Liver (tissue), 9 donors: ENCODE data around the gene ASXL2. TPM values are rescaled to one million over a fixed set of nuclear protein-coding genes. Genes with fewer than 3 reads are reported as not detected.

Experiments used
- DNase-seq: peaks from one replicate; pipeline ENCODE4 v3.0.0-alpha.2; 2017; ENCODE audit warnings: low spot score
- H3K27ac ChIP-seq, 2 donors: one replicate each; pipeline ENCODE4 v1.7.0; 2013; ENCODE audit warnings: inconsistent platforms in 2 of 2, low read length in 2 of 2, control low read depth in 1 of 2, low read depth in 1 of 2, mild to moderate bottlenecking in 1 of 2
- H3K27me3 ChIP-seq, 4 donors: one replicate each; pipeline versions ENCODE4 v1.6.1 to v1.7.0; 2013; ENCODE audit warnings: low read length in 3 of 4, inconsistent platforms in 1 of 4, mild to moderate bottlenecking in 1 of 4, moderate library complexity in 1 of 4; ENCODE audit not compliant: control insufficient read depth in 4 of 4, insufficient read depth in 4 of 4
- H3K36me3 ChIP-seq, 4 donors: one replicate each; pipeline versions ENCODE4 v1.6.1 to v1.7.0; 2013; ENCODE audit warnings: low read length in 3 of 4, mild to moderate bottlenecking in 3 of 4, low read depth in 1 of 4, moderate library complexity in 1 of 4; ENCODE audit not compliant: control insufficient read depth in 4 of 4, insufficient read depth in 3 of 4
- H3K4me1 ChIP-seq, 4 donors: one replicate each; pipeline versions ENCODE4 v1.6.1 to v1.7.0; 2013; ENCODE audit warnings: low read length in 3 of 4, mild to moderate bottlenecking in 3 of 4, moderate library complexity in 1 of 4; ENCODE audit not compliant: control insufficient read depth in 4 of 4, insufficient read depth in 4 of 4
- H3K4me3 ChIP-seq, 3 donors: one replicate each; pipeline versions ENCODE4 v1.6.1 to v1.7.0; 2013; ENCODE audit warnings: low read length in 3 of 3, control low read depth in 1 of 3, low read depth in 1 of 3, mild to moderate bottlenecking in 1 of 3
- H3K9ac ChIP-seq, 2 donors: one replicate each; pipeline ENCODE4 v1.7.0; 2013; ENCODE audit warnings: low read length in 2 of 2, mild to moderate bottlenecking in 2 of 2, moderate library complexity in 2 of 2, control low read depth in 1 of 2, low read depth in 1 of 2
- H3K9me3 ChIP-seq, 4 donors: one replicate each; pipeline versions ENCODE4 v1.6.1 to v1.7.0; 2013; ENCODE audit warnings: low read length in 3 of 4; ENCODE audit not compliant: control insufficient read depth in 4 of 4
- ATF3 ChIP-seq: IDR thresholded peaks from 2 replicates; pipeline ENCODE4 v1.6.1; 2016; ENCODE audit warnings: antibody characterized with exemption
- CTCF ChIP-seq: fragments of 150-350 bp; IDR thresholded peaks from 2 replicates; pipeline ENCODE4 v1.5.1; 2017; ENCODE audit warnings: improper control_type of control experiment, low read depth, low read length; ENCODE audit not compliant: missing input control
- GABPA ChIP-seq, 2 donors: IDR thresholded peaks in 1 of 2; conservative IDR thresholded peaks in 1 of 2; 2 replicates each; pipeline ENCODE4 v1.6.1; 2016; ENCODE audit warnings: antibody characterized with exemption in 2 of 2, mild to moderate bottlenecking in 1 of 2, moderate library complexity in 1 of 2
- HNF4A ChIP-seq, 2 donors: conservative IDR thresholded peaks; 2 replicates each; pipeline ENCODE4 v1.6.1; 2016; ENCODE audit warnings: antibody characterized with exemption in 2 of 2, mild to moderate bottlenecking in 2 of 2
- JUND ChIP-seq, 2 donors: IDR thresholded peaks; 2 replicates each; pipeline ENCODE4 v1.6.1; 2016; ENCODE audit warnings: antibody characterized with exemption in 2 of 2
- MAX ChIP-seq: IDR thresholded peaks from 2 replicates; pipeline ENCODE4 v1.6.1; 2016; ENCODE audit warnings: antibody characterized with exemption
- REST ChIP-seq: IDR thresholded peaks from 2 replicates; pipeline ENCODE4 v1.6.1; 2016; ENCODE audit warnings: antibody characterized with exemption, mild to moderate bottlenecking
- RXRA ChIP-seq, 2 donors: IDR thresholded peaks; 2 replicates each; pipeline ENCODE4 v1.6.1; 2017 to 2018; ENCODE audit warnings: antibody characterized with exemption in 2 of 2, mild to moderate bottlenecking in 1 of 2
- SP1 ChIP-seq: IDR thresholded peaks from 2 replicates; pipeline ENCODE4 v1.6.1; 2018; ENCODE audit warnings: antibody characterized with exemption, mild to moderate bottlenecking
- TAF1 ChIP-seq: conservative IDR thresholded peaks from 2 replicates; pipeline ENCODE4 v1.6.1; 2016; ENCODE audit warnings: antibody characterized with exemption, mild to moderate bottlenecking
- YY1 ChIP-seq: IDR thresholded peaks from 2 replicates; pipeline ENCODE4 v1.6.1; 2016; ENCODE audit warnings: antibody characterized with exemption, mild to moderate bottlenecking
- ZBTB33 ChIP-seq: IDR thresholded peaks from 2 replicates; pipeline ENCODE4 v1.6.1; 2016; ENCODE audit warnings: antibody characterized with exemption
- WGBS: extraction: QIAGEN DNeasy Blood & Tissue Kit; methylation state at CpG from one replicate; pipeline ENCODE4 v1.1.7; 2013; 5-methylcytosine and 5-hydroxymethylcytosine counted together
- polyA plus RNA-seq, 2 donors: library from polyadenylated mRNA; stranded (reverse) in 1 of 2; unstranded in 1 of 2; fragments of 200-250 nt in 1 of 2; fragments of >200 nt in 1 of 2; fragmentation: Nextera tagmentation in 1 of 2; extraction: Ambion mirVana in 1 of 2; gene quantifications; one replicate each; pipeline versions ENCODE4 v1.2.1 to v1.2.3, GENCODE V29; 2013 to 2015
- total RNA-seq, 2 donors: library from RNA; depleted of rRNA; stranded (reverse); fragments of >200 nt; gene quantifications; one replicate each; pipeline ENCODE4 v1.2.3, GENCODE V29; 2014
- donor health status: healthy.
- donor health status: healthy.
- donor health status: healthy.
- donor health status: healthy.
- donor health status: healthy.

The ASXL2 gene
- total and polyA plus RNA-seq, 4 donors: 2.4 to 7.3 (median 4.4) TPM

- no peak for TF ChIP-seq RXRA (IDR thresholded peaks at IDR 0.05)
- TF ChIP-seq JUND (IDR thresholded peaks at IDR 0.05): no peak
- no peak for TF ChIP-seq SP1
- TF ChIP-seq MAX: no peak
- no peak for TF ChIP-seq ZBTB33
- TF ChIP-seq YY1: no peak
- TF ChIP-seq HNF4A (conservative IDR thresholded peaks at IDR 0.05): no peak
- TF ChIP-seq CTCF: no peak
- TF ChIP-seq GABPA (IDR thresholded peaks at IDR 0.05 in 1 of 2, conservative IDR thresholded peaks at IDR 0.05 in 1 of 2): no peak
- no peak for TF ChIP-seq TAF1
- no peak for TF ChIP-seq ATF3
- DNase-seq: no peak
- no peaks in the 10 kb centered on the region for H3K36me3 ChIP-seq
- H3K4me1 ChIP-seq: no peaks in the 10 kb centered on the region
- no peak overlapping the region for H3K27ac ChIP-seq
- no peak overlapping the region for H3K4me3 ChIP-seq
- H3K9me3 ChIP-seq: no peaks in the 10 kb centered on the region
- no peaks in the 10 kb centered on the region for H3K27me3 ChIP-seq
- no peak overlapping the region for H3K9ac ChIP-seq
- 83% methylated on average over 8 of the region's 8 CpGs for whole genome bisulfite sequencing
Measured at GRCh38 chr2:25894135-25894830, 16.0 kb upstream of the ASXL2 start.

- no peaks in the 10 kb centered on the region for H3K9me3 ChIP-seq
- H3K36me3 ChIP-seq: no peaks in the 10 kb centered on the region
- H3K4me1 ChIP-seq: no peaks in the 10 kb centered on the region
- WGBS: 90% methylated on average over 5 of the region's 5 CpGs
- H3K27ac ChIP-seq: no peak overlapping the region
- DNase-seq: no peak
- no peak for TF ChIP-seq REST
- TF ChIP-seq CTCF: no peak
- no peaks in the 10 kb centered on the region for H3K27me3 ChIP-seq
- no peak overlapping the region for H3K9ac ChIP-seq
- H3K4me3 ChIP-seq: no peak overlapping the region
Measured at GRCh38 chr2:25891672-25892071, 13.4 kb upstream of the ASXL2 start.
